Measurements from ENCODE around the gene ZNF436. TPM values are rescaled to one million over a fixed set of nuclear protein-coding genes. Genes with fewer than 3 reads are reported as not detected.

ZNF436 gene
- total and polyA plus RNA-seq, 2 of the 8 experiments (the other 6 are each of a cell fraction or from before 2014, with no cell fraction given): 0.65 to 1.8 TPM

- TF ChIP-seq CHD7 (IDR thresholded peaks at IDR 0.05; ENCODE audit: insufficient replicate concordance, low read length) (no peak), CEBPB (IDR thresholded peaks at IDR 0.05; ENCODE audit: low read depth, low read length) (no peak), SP4 (IDR thresholded peaks at IDR 0.05; ENCODE audit: low read length) (no peak), ATF3 (IDR thresholded peaks at IDR 0.05; ENCODE audit: insufficient read depth, low read depth, low read length) (no peak), GTF2F1 (IDR thresholded peaks at IDR 0.05; ENCODE audit: borderline replicate concordance, low read depth, low read length) (no peak), PHF8 (conservative IDR thresholded peaks at IDR 0.05; ENCODE audit: low read depth, low read length) (no peak)
- TF ChIP-seq, protein P1, sequence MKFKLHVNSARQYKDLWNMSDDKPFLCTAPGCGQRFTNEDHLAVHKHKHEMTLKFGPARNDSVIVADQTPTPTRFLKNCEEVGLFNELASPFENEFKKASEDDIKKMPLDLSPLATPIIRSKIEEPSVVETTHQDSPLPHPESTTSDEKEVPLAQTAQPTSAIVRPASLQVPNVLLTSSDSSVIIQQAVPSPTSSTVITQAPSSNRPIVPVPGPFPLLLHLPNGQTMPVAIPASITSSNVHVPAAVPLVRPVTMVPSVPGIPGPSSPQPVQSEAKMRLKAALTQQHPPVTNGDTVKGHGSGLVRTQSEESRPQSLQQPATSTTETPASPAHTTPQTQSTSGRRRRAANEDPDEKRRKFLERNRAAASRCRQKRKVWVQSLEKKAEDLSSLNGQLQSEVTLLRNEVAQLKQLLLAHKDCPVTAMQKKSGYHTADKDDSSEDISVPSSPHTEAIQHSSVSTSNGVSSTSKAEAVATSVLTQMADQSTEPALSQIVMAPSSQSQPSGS (IDR thresholded peaks at IDR 0.05; ENCODE audit: low read length): no peak
These were observed 3.0 kb downstream of the ZNF436 start (continued) for GRCh38 chr1:23366598-23366997.
